GM23338 (cell line): ENCODE results near the gene CXCL12. TPM values are rescaled to one million over a fixed set of nuclear protein-coding genes. Genes with fewer than 3 reads are reported as not detected.

Experiments used
- ATAC-seq: fragments of 200-7000 bp; cut with Tn5 transposase; 3 replicates; pipeline ENCODE4 v1.9.1; 2020
- DNase-seq: peaks from one replicate; pipeline ENCODE4 v3.0.0-alpha.2; 2015; ENCODE audit warnings: low spot score
- H2AFZ ChIP-seq: fragments of 200-600 bp; sonication (generic); 2 replicates; pipeline ENCODE4 v1.8.0; 2016; ENCODE audit warnings: antibody characterized with exemption, mild to moderate bottlenecking, moderate library complexity
- H3F3A ChIP-seq: fragments of 200-600 bp; sonication (generic); replicated peaks from 2 replicates; pipeline ENCODE4 v1.8.0; 2017; ENCODE audit warnings: antibody characterized with exemption, mixed run types, low read depth
- H3K27ac ChIP-seq: fragments of 200-600 bp; sonication (generic); 2 replicates; pipeline ENCODE4 v1.6.1; 2016; ENCODE audit warnings: low read depth
- H3K27me3 ChIP-seq: fragments of 200-600 bp; sonication (generic); 2 replicates; pipeline ENCODE4 v1.8.0; 2016; ENCODE audit warnings: mild to moderate bottlenecking, mixed run types, moderate library complexity; ENCODE audit not compliant: insufficient read depth
- H3K36me3 ChIP-seq: fragments of 200-600 bp; sonication (generic); 2 replicates; pipeline ENCODE4 v1.8.0; 2016; ENCODE audit warnings: mild to moderate bottlenecking; ENCODE audit not compliant: insufficient read depth
- H3K4me1 ChIP-seq: fragments of 200-600 bp; sonication (generic); 2 replicates; pipeline ENCODE4 v1.8.0; 2016; ENCODE audit warnings: mild to moderate bottlenecking, moderate library complexity; ENCODE audit not compliant: insufficient read depth
- H3K4me2 ChIP-seq: fragments of 200-600 bp; sonication (generic); 2 replicates; pipeline ENCODE4 v1.7.1; 2017; ENCODE audit warnings: mixed run types
- H3K4me3 ChIP-seq: fragments of 200-600 bp; sonication (generic); 2 replicates; pipeline ENCODE4 v1.6.1; 2016; ENCODE audit warnings: mixed run types
- H3K79me2 ChIP-seq: fragments of 200-600 bp; sonication (generic); replicated peaks from 2 replicates; pipeline ENCODE4 v1.8.0; 2017; ENCODE audit warnings: mild to moderate bottlenecking; ENCODE audit not compliant: insufficient read depth
- H3K9me2 ChIP-seq: fragments of 200-600 bp; sonication (generic); 2 replicates; pipeline ENCODE4 v1.8.0; 2017; ENCODE audit not compliant: insufficient read depth
- H4K20me1 ChIP-seq: fragments of 200-600 bp; sonication (generic); replicated peaks from 2 replicates; pipeline ENCODE4 v1.8.0; 2017; ENCODE audit warnings: mild to moderate bottlenecking; ENCODE audit not compliant: insufficient read depth
- H3K27ac Mint-ChIP-seq: 2 replicates; pipeline ENCODE4 v1.8.0; 2020; ENCODE audit warnings: inconsistent platforms, mild to moderate bottlenecking, moderate library complexity, mixed read lengths
- H3K27me3 Mint-ChIP-seq: 3 replicates; pipeline ENCODE4 v1.8.0; 2022; ENCODE audit warnings: low read depth, mild to moderate bottlenecking, moderate library complexity, mixed read lengths, inconsistent platforms; ENCODE audit not compliant: insufficient read depth, poor library complexity
- H3K36me3 Mint-ChIP-seq: 3 replicates; pipeline ENCODE4 v1.8.0; 2021; ENCODE audit warnings: low read depth, mild to moderate bottlenecking, inconsistent platforms, moderate library complexity, mixed read lengths
- H3K4me1 Mint-ChIP-seq: 3 replicates; pipeline ENCODE4 v1.8.0; 2020; ENCODE audit warnings: mild to moderate bottlenecking, inconsistent platforms, mixed read lengths
- H3K4me3 Mint-ChIP-seq: 3 replicates; pipeline ENCODE4 v1.8.0; 2021; ENCODE audit warnings: moderate library complexity, mild to moderate bottlenecking, inconsistent platforms, mixed read lengths
- H3K9me3 Mint-ChIP-seq: 3 replicates; pipeline ENCODE4 v1.8.0; 2020; ENCODE audit warnings: moderate library complexity, mild to moderate bottlenecking, inconsistent platforms, mixed read lengths
- CREB1 ChIP-seq: fragments of 250-450 bp; sonication (Bioruptor Pico); IDR thresholded peaks from 2 replicates; pipeline ENCODE4 v1.5.0; 2020; ENCODE audit warnings: low read depth, mild to moderate bottlenecking, moderate library complexity
- EZH2phosphoT487 ChIP-seq: fragments of 200-600 bp; sonication (generic); IDR thresholded peaks from one replicate; pipeline ENCODE4 v1.8.1; 2018; ENCODE audit warnings: antibody characterized with exemption; ENCODE audit not compliant: unreplicated experiment
- JUNB ChIP-seq: IDR thresholded peaks from one replicate; pipeline ENCODE4 v1.6.1; 2016; ENCODE audit warnings: antibody characterized with exemption; ENCODE audit not compliant: unreplicated experiment
- REST ChIP-seq: IDR thresholded peaks from one replicate; pipeline ENCODE4 v1.6.1; 2018; ENCODE audit warnings: antibody characterized with exemption; ENCODE audit not compliant: unreplicated experiment
- STAT1 ChIP-seq: IDR thresholded peaks from one replicate; pipeline ENCODE4 v1.6.1; 2016; ENCODE audit warnings: antibody characterized with exemption; ENCODE audit not compliant: unreplicated experiment
- ZNF331 ChIP-seq: fragments of 250-450 bp; sonication (Bioruptor Pico); IDR thresholded peaks from 2 replicates; pipeline ENCODE4 v1.5.0; 2020; ENCODE audit warnings: low read depth, mild to moderate bottlenecking, moderate library complexity
- ZNF462 ChIP-seq: fragments of 250-450 bp; sonication (Bioruptor Pico); IDR thresholded peaks from 2 replicates; pipeline ENCODE4 v1.5.0; 2020; ENCODE audit warnings: mild to moderate bottlenecking, moderate library complexity
- polyA plus RNA-seq: library from polyadenylated mRNA; unstranded; fragments of >200 nt; fragmentation: Nextera tagmentation; extraction: Ambion mirVana; gene quantifications from 2 replicates; pipeline ENCODE4 v1.2.1, GENCODE V29; 2016
- total RNA-seq: library from RNA; depleted of rRNA; stranded (reverse); fragments of >200 nt; shearing (Covaris generic); gene quantifications from 2 replicates; pipeline ENCODE4 v1.2.3, GENCODE V29; 2014

Gene CXCL12
- total and polyA plus RNA-seq, 2 experiments from 2014 or later, result 53.8 to 58.5 TPM

- H3K27ac Mint-ChIP-seq, result no peak overlapping the region
- H3K4me1 ChIP-seq, result no peaks in the 10 kb centered on the region
- no peaks in the 10 kb centered on the region for H3F3A ChIP-seq
- H3K27me3 Mint-ChIP-seq, result peaks cover 5% of the 10 kb centered on the region
- no peak overlapping the region for H3K4me2 ChIP-seq
- H3K27ac ChIP-seq, result no peak overlapping the region
- no peaks in the 10 kb centered on the region for H3K36me3 ChIP-seq
- no peaks in the 10 kb centered on the region for H3K79me2 ChIP-seq
- H3K36me3 Mint-ChIP-seq, result no peaks in the 10 kb centered on the region
- TF ChIP-seq EZH2phosphoT487, result no peak
- TF ChIP-seq REST, result no peak
- TF ChIP-seq JUNB, result no peak
- no peak for TF ChIP-seq CREB1 (CRISPR knock-in tag)
- TF ChIP-seq STAT1, result no peak
- no peak for TF ChIP-seq ZNF462
- no peak for TF ChIP-seq ZNF331 (CRISPR knock-in tag)
- DNase-seq (no peak), ATAC-seq (no peak)
- H3K4me3 ChIP-seq, result no peak overlapping the region
- H3K9me2 ChIP-seq, result 0 out of 2 replicates have a peak, but pooled peaks cover 10% of the 10 kb centered on the region
- H3K27me3 ChIP-seq, result no peaks in the 10 kb centered on the region
- no peaks in the 10 kb centered on the region for H4K20me1 ChIP-seq
- no peak overlapping the region for H2AFZ ChIP-seq
- H3K4me1 Mint-ChIP-seq, result peaks cover 4% of the 10 kb centered on the region
- no peak overlapping the region for H3K4me3 Mint-ChIP-seq
- no peaks in the 10 kb centered on the region for H3K9me3 Mint-ChIP-seq
These were observed 52.4 kb downstream of the CXCL12 start for GRCh38 chr10:44332465-44332864.
